ENCODE data around the gene PLAC1.

DNA sequence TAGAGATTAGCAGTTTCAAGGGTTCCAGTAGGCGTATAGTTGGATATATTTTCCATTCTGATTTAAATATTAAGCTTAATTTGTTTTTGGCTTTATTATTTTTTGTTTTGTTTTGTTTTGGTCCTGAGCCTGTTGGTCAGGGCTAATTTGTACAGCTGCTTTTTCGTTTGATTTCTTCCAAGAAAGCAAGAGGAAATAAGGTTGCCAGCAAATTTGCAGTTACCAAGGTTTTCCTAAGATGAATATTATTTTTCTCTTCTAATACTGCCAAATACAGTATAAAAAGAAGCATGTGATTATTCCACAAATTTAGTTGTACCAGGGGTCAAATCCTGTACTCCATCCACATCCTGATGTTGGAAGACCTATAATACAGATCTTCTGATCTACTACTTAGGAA is 24.9 kb downstream of the PLAC1 start:
- no peak for TF ChIP-seq REST (IDR thresholded peaks at IDR 0.05; ENCODE audit: borderline replicate concordance)
- no peak for TF ChIP-seq POLR2AphosphoS5 (IDR thresholded peaks at IDR 0.05)
- no peak for TF ChIP-seq CTCF (IDR thresholded peaks at IDR 0.05; ENCODE audit: poor library complexity, severe bottlenecking)
- TF ChIP-seq EP300 (conservative IDR thresholded peaks at IDR 0.05; ENCODE audit: poor library complexity, severe bottlenecking): no peak
- TF ChIP-seq TAF1 (IDR thresholded peaks at IDR 0.05; ENCODE audit: low read depth): no peak
- no peak for TF ChIP-seq RAD21 (conservative IDR thresholded peaks at IDR 0.05)
- no peak for TF ChIP-seq EZH2 (IDR thresholded peaks at IDR 0.05; ENCODE audit: borderline replicate concordance, insufficient read depth, low read length, poor library complexity, severe bottlenecking)
- no peak for TF ChIP-seq MXI1 (conservative IDR thresholded peaks at IDR 0.05; ENCODE audit: poor library complexity, severe bottlenecking)
- TF ChIP-seq SMC3 (conservative IDR thresholded peaks at IDR 0.05; ENCODE audit: poor library complexity): no peak
